GM12878 (cell line): ENCODE measurements around the gene KRTAP5-2. TPM values are rescaled to one million over a fixed set of nuclear protein-coding genes. Genes with fewer than 3 reads are reported as not detected.

Source experiments
- ATAC-seq: fragments of 200-7000 bp; cut with Tn5 transposase; 3 replicates; pipeline ENCODE4 v1.9.1; 2020; ENCODE audit warnings: mild to moderate bottlenecking, moderate library complexity
- BruUV-seq: library from RNA; stranded (reverse); fragments of 400-500 nt; replicated peaks from 2 replicates; lab custom pipeline; 2021; lab: Mats Ljungman, UMichigan
- CTCF ChIA-PET: fragments of 300-600 bp; sonication (Branson Sonifier 250); formaldehyde crosslinking; extraction: SDS; loops from one replicate; lab custom pipeline; 2021; ENCODE audit warnings: inconsistent platforms; lab: Yijun Ruan, JAX
- POLR2A ChIA-PET: fragments of 350-600 bp; formaldehyde crosslinking; extraction: SDS; loops from one replicate; lab custom pipeline; 2021; ENCODE audit warnings: inconsistent platforms; lab: Charles Lee
- RAD21 ChIA-PET: fragments of 300-600 bp; sonication (Branson Sonifier 250); formaldehyde crosslinking; loops from one replicate; lab custom pipeline; 2023; ENCODE audit warnings: antibody characterized with exemption; ENCODE audit not compliant: unreplicated experiment; lab: Charles Lee
- SMC1A ChIA-PET: fragments of 300-600 bp; sonication (Branson Sonifier 250); formaldehyde crosslinking; loops from one replicate; lab custom pipeline; 2023; ENCODE audit not compliant: unreplicated experiment, uncharacterized antibody; lab: Charles Lee
- DNase-seq: peaks from one replicate; pipeline ENCODE4 v3.0.0-alpha.2; 2011; ENCODE audit warnings: low read depth, low spot score
- FAIRE-seq: peaks from 3 replicates; lab custom pipeline; 2011; peaks lifted over from hg19 to GRCh38; lab: Jason Lieb, UNC
- H2AFZ ChIP-seq: 2 replicates; pipeline ENCODE4 v1.6.0; 2011; ENCODE audit warnings: low read depth, low read length, control low read depth; ENCODE audit not compliant: control insufficient read depth
- H3K27ac ChIP-seq: 2 replicates; pipeline ENCODE4 v1.5.1; 2011; ENCODE audit warnings: control low read depth; ENCODE audit not compliant: control insufficient read depth, insufficient read depth
- H3K27me3 ChIP-seq, 2 experiments: replicated peaks in 1 of 2; 2 replicates each; pipeline versions ENCODE4 v1.6.0 to v1.6.1; 2011; ENCODE audit warnings: low read length in 1 of 2; ENCODE audit not compliant: control insufficient read depth in 2 of 2, insufficient read depth in 2 of 2
- H3K36me3 ChIP-seq, 2 experiments: 2 replicates each; pipeline ENCODE4 v1.5.1; 2011; ENCODE audit warnings: low read length in 1 of 2; ENCODE audit not compliant: control insufficient read depth in 2 of 2, insufficient read depth in 2 of 2
- H3K4me1 ChIP-seq: 2 replicates; pipeline ENCODE4 v1.6.1; 2011; ENCODE audit warnings: mild to moderate bottlenecking, low read length, moderate library complexity, mixed read lengths; ENCODE audit not compliant: control insufficient read depth, insufficient read depth
- H3K4me2 ChIP-seq: 2 replicates; pipeline ENCODE4 v1.6.0; 2011; ENCODE audit warnings: control low read depth; ENCODE audit not compliant: control insufficient read depth, insufficient read depth
- H3K4me3 ChIP-seq: fragments of 200-600 bp; sonication (generic); 2 replicates; pipeline ENCODE4 v1.5.1; 2016
- H3K79me2 ChIP-seq: 2 replicates; pipeline ENCODE4 v1.6.0; 2011; ENCODE audit warnings: low read length; ENCODE audit not compliant: control insufficient read depth, insufficient read depth
- H3K9ac ChIP-seq: 2 replicates; pipeline ENCODE4 v1.8.0; 2011; ENCODE audit warnings: low read length, control low read depth, mixed read lengths; ENCODE audit not compliant: control insufficient read depth, insufficient read depth
- H3K9me3 ChIP-seq: replicated peaks from 3 replicates; pipeline ENCODE4 v1.5.1; 2011; ENCODE audit warnings: mild to moderate bottlenecking, low read length; ENCODE audit not compliant: control insufficient read depth, insufficient read depth
- H4K20me1 ChIP-seq: 2 replicates; pipeline ENCODE4 v1.6.0; 2011; ENCODE audit not compliant: control insufficient read depth, insufficient read depth
- CREB1 ChIP-seq: IDR thresholded peaks from 2 replicates; pipeline ENCODE4 v1.6.1; 2012; ENCODE audit warnings: low read depth, mild to moderate bottlenecking, inconsistent platforms
- EP300 ChIP-seq, 2 experiments: fragments of 150-350 bp in 1 of 2; IDR thresholded peaks; 2 replicates each; pipeline ENCODE4 v1.6.1; 2011 to 2012; ENCODE audit warnings: low read depth in 2 of 2, low read length in 2 of 2, borderline replicate concordance in 1 of 2, improper control_type of control experiment in 1 of 2, inconsistent platforms in 1 of 2; ENCODE audit not compliant: control insufficient read depth in 1 of 2
- MXI1 ChIP-seq: fragments of 150-350 bp; IDR thresholded peaks from 2 replicates; pipeline ENCODE4 v1.6.1; 2011; ENCODE audit warnings: low read depth, mild to moderate bottlenecking, inconsistent platforms, low read length, improper control_type of control experiment
- NFXL1 ChIP-seq: fragments of 450-650 bp; IDR thresholded peaks from 2 replicates; pipeline ENCODE4 v1.6.1; 2017; ENCODE audit warnings: antibody characterized with exemption, mild to moderate bottlenecking, borderline replicate concordance
- POLR2AphosphoS5 ChIP-seq: IDR thresholded peaks from 2 replicates; pipeline ENCODE4 v1.6.1; 2011; ENCODE audit warnings: mild to moderate bottlenecking, low read length, inconsistent platforms
- RELB ChIP-seq: fragments of 450-650 bp; IDR thresholded peaks from 2 replicates; pipeline ENCODE4 v1.6.1; 2017; ENCODE audit warnings: low read depth, mild to moderate bottlenecking, moderate library complexity
- ZBTB11 ChIP-seq: fragments of 450-650 bp; formaldehyde crosslinking; IDR thresholded peaks from 2 replicates; pipeline ENCODE4 v1.5.0; 2022; ENCODE audit warnings: mild to moderate bottlenecking, missing genetic modification characterization
- WGBS: methylation state at CpG from one replicate; pipeline ENCODE4 v1.1.6; 2016; ENCODE audit warnings: low lambda C conversion rate; ENCODE audit not compliant: insufficient replicate concordance, insufficient coverage; ENCODE audit errors: missing lambda C conversion rate; 5-methylcytosine and 5-hydroxymethylcytosine counted together
- in situ Hi-C: fragments of 300-500 bp; cut with MboI; formaldehyde crosslinking; loops from 9 replicates; pipeline ENCODE4 v1.14.3; 2018; ENCODE audit warnings: mixed read lengths
- intact Hi-C: fragments of 100-400 bp; cut with micrococcal nuclease; formaldehyde crosslinking; loops from one replicate; pipeline ENCODE4 v1.14.2; 2022; ENCODE audit not compliant: unreplicated experiment
- polyA plus RNA-seq, 11 experiments: library from polyadenylated mRNA; depleted of rRNA in 4 of 11; unstranded in 6 of 11; stranded (reverse) in 5 of 11; fragments of >200 nt; fragmentation: Nextera tagmentation in 4 of 11; fragmentation: Illumina TruSeq in 1 of 11; extraction: Ambion mirVana in 4 of 11; extraction: Trizol in 1 of 11; gene quantifications; 1 replicate in 1 of 11; 2 replicates in 10 of 11; pipeline versions ENCODE4 v1.2.1 to v1.2.3, GENCODE V29; 2011 to 2016; ENCODE audit warnings: inconsistent platforms in 2 of 11, missing spikeins in 2 of 11, low read depth in 1 of 11
- total RNA-seq, 4 experiments: library from RNA; depleted of rRNA in 3 of 4; stranded (reverse); fragments of >200 nt in 3 of 4; fragmentation: Illumina TruSeq in 1 of 4; extraction: Trizol in 1 of 4; gene quantifications; 2 replicates each; pipeline versions ENCODE4 v1.2.1 to v1.2.3, GENCODE V29; 2013 to 2021

KRTAP5-2 gene
- total and polyA plus RNA-seq, 10 of the 15 experiments (the other 5 are each of a cell fraction or from before 2014, with no cell fraction given): not detected

GRCh38 chr11:1600626-1601025 lies 2.5 kb upstream of the KRTAP5-2 start:
- H3K36me3 ChIP-seq: no peaks in the 10 kb centered on the region
- no peaks in the 10 kb centered on the region; a peak in 2 of 4 replicates for H3K27me3 ChIP-seq
- POLR2A ChIA-PET: no interaction called here
- no peak for FAIRE-seq
- H3K4me3 ChIP-seq: no peak overlapping the region
- TF ChIP-seq POLR2AphosphoS5: no peak
- no peak for TF ChIP-seq EP300 (IDR thresholded peaks at IDR 0.05; ENCODE audit: borderline replicate concordance in 1 of 2, control insufficient read depth in 1 of 2, low read depth in 2 of 2, low read length in 2 of 2)
- TF ChIP-seq, all 136 proteins: peak for 0
- Histone ChIP-seq H3K27ac (no peak overlapping the region), H3K4me1 (no peaks in the 10 kb centered on the region), H2AFZ (no peak overlapping the region), H4K20me1 (no peaks in the 10 kb centered on the region), H3K9ac (no peak overlapping the region), H3K9me3 (no peaks in the 10 kb centered on the region; the same call in 2 of the 3 replicates), H3K79me2 (no peaks in the 10 kb centered on the region), H3K4me2 (no peak overlapping the region)
- intact Hi-C loops (no loop called here), in situ Hi-C loops (no loop called here)
- ChIA-PET CTCF (no interaction called here), SMC1A (interaction anchor here (0.7 kb wide), 1 partner anchor 51 kb away, joined by 3 read pairs; no protein-coding TSS in a partner anchor), RAD21 (no interaction called here)
- DNase-seq: no peak
- WGBS: 51% methylated on average over 5 of the region's 5 CpGs
- ATAC-seq: no peak
- BruUV-seq: no TSS peak

- Histone ChIP-seq H3K9ac (no peak overlapping the region), H2AFZ (no peak overlapping the region), H3K27me3 (no peaks in the 10 kb centered on the region; a peak in 2 of 4 replicates), H3K9me3 (no peaks in the 10 kb centered on the region), H3K27ac (no peak overlapping the region), H3K4me1 (no peaks in the 10 kb centered on the region), H3K4me2 (no peak overlapping the region), H4K20me1 (no peaks in the 10 kb centered on the region), H3K36me3 (no peaks in the 10 kb centered on the region), H3K4me3 (no peak overlapping the region), H3K79me2 (no peaks in the 10 kb centered on the region)
- ChIA-PET RAD21 (no interaction called here), SMC1A (interaction anchor here (1.8 kb wide), 1 partner anchor 28 kb away, joined by 4 read pairs; no protein-coding TSS in a partner anchor), CTCF (interaction anchor here (1.2 kb wide), 1 partner anchor 15 kb away, joined by 3 read pairs; no protein-coding TSS in a partner anchor), POLR2A (no interaction called here)
- no peak for DNase-seq
- no TSS peak for BruUV-seq
- FAIRE-seq: no peak
- 20% methylated on average over 6 of the region's 6 CpGs for WGBS
- in situ Hi-C loops (no loop called here), intact Hi-C loops (no loop called here)
- no peak for ATAC-seq
- no peak for TF ChIP-seq MXI1
- TF ChIP-seq NFXL1: no peak
- TF ChIP-seq EP300 (IDR thresholded peaks at IDR 0.05; ENCODE audit: borderline replicate concordance in 1 of 2, control insufficient read depth in 1 of 2, low read depth in 2 of 2, low read length in 2 of 2): no peak
- TF ChIP-seq CREB1: no peak
- no peak for TF ChIP-seq ZBTB11 (CRISPR knock-in tag)
- TF ChIP-seq RELB: no peak
Measured at GRCh38 chr11:1598816-1599215, 722 bp upstream of the KRTAP5-2 start.
